SK-N-SH (cell line): ENCODE measurements around the gene VPS51. TPM values are rescaled to one million over a fixed set of nuclear protein-coding genes. Genes with fewer than 3 reads are reported as not detected.

Source experiments
- CTCF ChIA-PET: fragments of 300-600, 350-600 bp; formaldehyde crosslinking; extraction: SDS; loops from one replicate; lab custom pipeline; 2021; lab: Yijun Ruan, JAX
- POLR2A ChIA-PET: fragments of 350-600 bp; sonication (Branson Sonifier 250); formaldehyde crosslinking; extraction: SDS; loops from one replicate; lab custom pipeline; 2020; ENCODE audit warnings: antibody characterized with exemption, inconsistent platforms; lab: Yijun Ruan, JAX
- DNase-seq: peaks from one replicate; pipeline ENCODE4 v3.0.0; 2012
- H2AFZ ChIP-seq: fragments of 200-600 bp; sonication (generic); 2 replicates; pipeline ENCODE4 v1.8.1; 2016; ENCODE audit warnings: antibody characterized with exemption, mild to moderate bottlenecking, low read depth
- H3F3A ChIP-seq: fragments of 200-600 bp; sonication (generic); replicated peaks from 2 replicates; pipeline ENCODE3; 2016; ENCODE audit warnings: antibody characterized with exemption, mild to moderate bottlenecking; ENCODE audit not compliant: insufficient read depth
- H3K27ac ChIP-seq, 2 experiments: fragments of 200-500 bp in 1 of 2; fragments of 200-600 bp in 1 of 2; sonication (Bioruptor generic) in 1 of 2; sonication (generic), shearing (Covaris generic) in 1 of 2; 2 replicates each; pipeline versions ENCODE4 v1.5.1 to v1.6.1; 2014 to 2016; ENCODE audit warnings: low read depth in 2 of 2, inconsistent platforms in 1 of 2, low read length in 1 of 2, mild to moderate bottlenecking in 1 of 2, mixed read lengths in 1 of 2
- H3K27me3 ChIP-seq: fragments of 200-600 bp; sonication (generic), shearing (Covaris generic); 2 replicates; pipeline ENCODE4 v1.6.1; 2016; ENCODE audit warnings: mixed run types; ENCODE audit not compliant: insufficient read depth
- H3K36me3 ChIP-seq, 2 experiments: fragments of 200-500 bp in 1 of 2; fragments of 200-600 bp in 1 of 2; sonication (Bioruptor generic) in 1 of 2; sonication (generic) in 1 of 2; replicated peaks in 1 of 2; 2 replicates each; pipeline versions ENCODE3 to v1.5.1; 2014 to 2016; ENCODE audit warnings: low read length in 1 of 2, mild to moderate bottlenecking in 1 of 2; ENCODE audit not compliant: insufficient read depth in 2 of 2, control insufficient read depth in 1 of 2
- H3K4me1 ChIP-seq, 2 experiments: fragments of 200-500 bp in 1 of 2; fragments of 200-600 bp in 1 of 2; sonication (Bioruptor generic) in 1 of 2; sonication (generic), shearing (Covaris generic) in 1 of 2; 2 replicates each; pipeline versions ENCODE4 v1.5.1 to v1.6.1; 2014 to 2016; ENCODE audit warnings: low read depth in 1 of 2, low read length in 1 of 2, mixed run types in 1 of 2; ENCODE audit not compliant: insufficient read depth in 2 of 2, control insufficient read depth in 1 of 2
- H3K4me2 ChIP-seq: fragments of 200-600 bp; sonication (generic), shearing (Covaris generic); 2 replicates; pipeline ENCODE4 v1.6.1; 2017; ENCODE audit warnings: mixed run types
- H3K4me3 ChIP-seq, 2 experiments: fragments of 200-500 bp in 1 of 2; fragments of 200-600 bp in 1 of 2; sonication (Bioruptor generic) in 1 of 2; sonication (generic), shearing (Covaris generic) in 1 of 2; 2 replicates each; pipeline versions ENCODE4 v1.5.1 to v1.8.1; 2014 to 2016; ENCODE audit warnings: low read depth in 2 of 2, inconsistent platforms in 1 of 2, low read length in 1 of 2, mild to moderate bottlenecking in 1 of 2, mixed read lengths in 1 of 2, moderate library complexity in 1 of 2
- H3K79me2 ChIP-seq: fragments of 200-600 bp; sonication (generic); 2 replicates; pipeline ENCODE4 v1.8.1; 2017; ENCODE audit warnings: mild to moderate bottlenecking; ENCODE audit not compliant: insufficient read depth
- H3K9ac ChIP-seq: fragments of 200-600 bp; sonication (generic); 2 replicates; pipeline ENCODE4 v1.6.1; 2017; ENCODE audit warnings: mixed run types
- H3K9me2 ChIP-seq: fragments of 200-600 bp; sonication (generic); 2 replicates; pipeline ENCODE4 v1.6.1; 2017; ENCODE audit warnings: mixed run types
- H3K9me3 ChIP-seq: fragments of 200-600 bp; sonication (generic); 2 replicates; pipeline ENCODE4 v1.6.1; 2017; ENCODE audit warnings: mixed run types, mild to moderate bottlenecking, moderate library complexity
- H4K20me1 ChIP-seq: fragments of 200-600 bp; sonication (generic); 2 replicates; pipeline ENCODE4 v1.6.1; 2017; ENCODE audit warnings: mild to moderate bottlenecking, mixed run types; ENCODE audit not compliant: insufficient read depth
- ELF1 ChIP-seq: IDR thresholded peaks from 2 replicates; pipeline ENCODE4 v1.4.0; 2012
- EP300 ChIP-seq, 2 experiments: IDR thresholded peaks; 2 replicates each; pipeline versions ENCODE4 v1.4.0 to v1.6.1; 2012; ENCODE audit warnings: borderline replicate concordance in 1 of 2, low read depth in 1 of 2, low read length in 1 of 2
- FOSL2 ChIP-seq: IDR thresholded peaks from 2 replicates; pipeline ENCODE4 v1.4.0; 2012; ENCODE audit warnings: low read depth, mild to moderate bottlenecking, moderate library complexity, borderline replicate concordance
- FOXJ3 ChIP-seq: sonication (generic); formaldehyde crosslinking; IDR thresholded peaks from 2 replicates; pipeline ENCODE4 v1.5.1; 2020; ENCODE audit warnings: mild to moderate bottlenecking, missing genetic modification reagents
- MXI1 ChIP-seq: IDR thresholded peaks from 2 replicates; pipeline ENCODE4 v1.6.1; 2012; ENCODE audit warnings: mild to moderate bottlenecking, low read depth, low read length, improper control_type of control experiment
- POLR2AphosphoS5 ChIP-seq: IDR thresholded peaks from 2 replicates; pipeline ENCODE4 v1.6.1; 2012; ENCODE audit warnings: low read depth, low read length
- RAD21 ChIP-seq: IDR thresholded peaks from 2 replicates; pipeline ENCODE4 v1.6.1; 2012; ENCODE audit warnings: mild to moderate bottlenecking, low read length
- RCOR1 ChIP-seq: fragments of 150-350 bp; IDR thresholded peaks from 2 replicates; pipeline ENCODE4 v1.6.1; 2017; ENCODE audit warnings: antibody characterized with exemption, low read length
- RFX5 ChIP-seq: IDR thresholded peaks from 2 replicates; pipeline ENCODE4 v1.6.1; 2012; ENCODE audit warnings: mild to moderate bottlenecking, improper control_type of control experiment, low read length
- RXRA ChIP-seq: IDR thresholded peaks from 2 replicates; pipeline ENCODE4 v1.4.0; 2012; ENCODE audit warnings: low read depth, mild to moderate bottlenecking, borderline replicate concordance
- SIN3A ChIP-seq: IDR thresholded peaks from 2 replicates; pipeline ENCODE4 v1.6.1; 2012; ENCODE audit warnings: low read depth, mild to moderate bottlenecking, low read length, moderate library complexity, borderline replicate concordance
- SMC3 ChIP-seq: IDR thresholded peaks from 2 replicates; pipeline ENCODE4 v1.6.1; 2012; ENCODE audit warnings: low read depth, low read length, improper control_type of control experiment
- TAF1 ChIP-seq: IDR thresholded peaks from 2 replicates; pipeline ENCODE4 v1.6.1; 2012; ENCODE audit warnings: low read depth, mild to moderate bottlenecking, low read length, moderate library complexity, borderline replicate concordance
- TCF12 ChIP-seq: IDR thresholded peaks from 2 replicates; pipeline ENCODE4 v1.4.0; 2012
- TEAD4 ChIP-seq: IDR thresholded peaks from 2 replicates; pipeline ENCODE4 v1.4.0; 2012; ENCODE audit warnings: mild to moderate bottlenecking, borderline replicate concordance; ENCODE audit not compliant: insufficient read depth
- YY1 ChIP-seq: IDR thresholded peaks from 2 replicates; pipeline ENCODE4 v1.4.0; 2012; ENCODE audit warnings: low read depth, mild to moderate bottlenecking
- WGBS: methylation state at CpG from one replicate; pipeline ENCODE4 v1.1.6; 2017; ENCODE audit warnings: low lambda C conversion rate; 5-methylcytosine and 5-hydroxymethylcytosine counted together
- polyA plus RNA-seq, 3 experiments: library from polyadenylated mRNA; depleted of rRNA; stranded (reverse); fragments of >200 nt; gene quantifications; 2 replicates each; pipeline ENCODE4 v1.2.3, GENCODE V29; 2012
- TF ChIP-seq, protein P1 (sequence below): IDR thresholded peaks from 2 replicates; pipeline ENCODE4 v1.4.0; 2012; ENCODE audit warnings: low read depth
- TF ChIP-seq, protein P2 (sequence below): IDR thresholded peaks from 2 replicates; pipeline ENCODE4 v1.6.1; 2012; ENCODE audit warnings: mild to moderate bottlenecking, low read depth, low read length, moderate library complexity
- TF ChIP-seq, protein P3 (sequence below): IDR thresholded peaks from 2 replicates; pipeline ENCODE4; 2012
- TF ChIP-seq, protein P4 (sequence below): fragments of 150-350 bp; IDR thresholded peaks from 2 replicates; pipeline ENCODE4 v1.6.1; 2016; ENCODE audit warnings: mild to moderate bottlenecking, low read depth, low read length
- TF ChIP-seq, protein P5 (sequence below): IDR thresholded peaks from 2 replicates; pipeline ENCODE4 v1.4.0; 2012; ENCODE audit warnings: low read depth, borderline replicate concordance
- TF ChIP-seq, protein P6 (sequence below): IDR thresholded peaks from 2 replicates; pipeline ENCODE4 v1.4.0; 2012; ENCODE audit warnings: low read depth, borderline replicate concordance

The VPS51 gene
- 59.1 and 59.9 TPM in 2 replicates for polyA plus RNA-seq (2012; rRNA removed)
- 18.5 and 33.0 TPM in 2 replicates for polyA plus RNA-seq (2012; cell fraction: cytosol; rRNA removed)
- polyA plus RNA-seq (2012; cell fraction: nucleus; rRNA removed): 93.7 and 181 TPM in 2 replicates

DNA sequence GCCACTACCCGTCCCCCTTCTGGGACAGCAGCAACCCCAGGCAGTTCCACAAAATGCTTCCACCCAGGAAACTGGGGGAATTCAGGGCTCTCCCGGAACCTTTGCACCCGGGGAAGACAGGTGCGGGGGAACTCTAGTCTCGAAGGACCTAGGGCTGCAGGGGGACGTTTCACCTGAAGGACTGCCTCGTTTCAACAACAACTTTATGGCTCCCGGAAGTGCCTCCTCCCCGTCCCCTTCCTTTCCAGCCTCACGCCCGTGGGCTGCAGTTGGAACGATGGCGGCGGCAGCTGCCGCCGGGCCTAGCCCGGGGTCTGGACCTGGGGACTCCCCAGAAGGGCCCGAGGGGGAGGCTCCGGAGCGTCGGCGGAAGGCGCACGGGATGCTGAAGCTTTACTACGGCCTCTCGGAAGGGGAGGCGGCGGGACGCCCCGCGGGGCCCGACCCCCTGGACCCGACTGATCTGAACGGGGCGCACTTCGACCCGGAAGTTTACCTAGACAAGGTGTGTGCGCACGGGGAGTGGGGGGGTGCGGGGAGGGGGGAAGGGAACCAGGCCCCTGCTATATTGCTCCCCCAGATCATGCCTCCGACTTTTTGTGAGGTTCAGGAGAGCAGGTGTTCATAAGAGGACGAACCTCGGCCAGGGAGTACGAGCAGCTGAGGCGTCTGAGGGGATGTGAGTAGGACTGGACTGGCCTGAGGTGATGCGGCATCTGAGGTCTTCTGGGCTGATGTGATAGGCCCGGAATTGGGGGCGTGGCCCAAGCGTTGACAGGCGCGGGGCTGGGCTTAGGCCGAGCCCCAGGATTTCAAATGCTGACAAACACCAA is at the start of gene VPS51:
VPS51 (plus strand) TSS at position 241 of the 833 bp plus-strand sequence; CDS start at position 278, 37 bp downstream.
- Histone ChIP-seq H3K27me3 (no peaks in the 10 kb centered on the region), H3F3A (peaks cover 20% of the 10 kb centered on the region), H3K27ac (peak within 1 kb of the TSS; percentile 71 to 74; a peak in 3 of 4 replicates), H2AFZ (peak within 1 kb of the TSS; percentile 98; the same call in 1 of the 2 replicates), H3K36me3 (peaks cover 0 to 4% of the 10 kb centered on the region in 2 experiments), H4K20me1 (no peaks in the 10 kb centered on the region), H3K9ac (peak within 1 kb of the TSS; percentile 86), H3K79me2 (peaks cover 45% of the 10 kb centered on the region), H3K4me3 (peak within 1 kb of the TSS; percentile 57 to 77), H3K9me3 (no peaks in the 10 kb centered on the region), H3K4me2 (peak within 1 kb of the TSS; percentile 88), H3K4me1 (peaks cover 0 to 10% of the 10 kb centered on the region in 2 experiments; a peak in 1 of 4 replicates), H3K9me2 (no peaks in the 10 kb centered on the region)
- POLR2A ChIA-PET: interaction anchor here (0.6 to 1.6 kb wide), 5 partner anchors 14 to 64 kb away, joined by 3 to 10 read pairs (median 4); partner anchors contain the start of genes FAU, MRPL49 and ZNHIT2
- CTCF ChIA-PET: interaction anchor here (1.4 to 12.6 kb wide), 4 partner anchors 16 to 84 kb away, joined by 4 to 150 read pairs (median 10); partner anchors contain the start of genes TM7SF2 and ZNHIT2
- WGBS: 2% methylated on average over 16 of the region's 52 CpGs
- peak; percentile 93 for DNase-seq
- TF ChIP-seq RCOR1: peak; percentile 78; the same call in 1 of the 2 replicates
- TF ChIP-seq TAF1: peak; percentile 93
- TF ChIP-seq FOSL2: peak; percentile 14; the same call in 1 of the 2 replicates
- TF ChIP-seq RAD21: no peak
- TF ChIP-seq ELF1: peak; percentile 95
- no peak for TF ChIP-seq SMC3
- TF ChIP-seq EP300 (IDR thresholded peaks at IDR 0.05; ENCODE audit: borderline replicate concordance in 1 of 2, low read depth in 1 of 2, low read length in 1 of 2): peak in 1 of 2 experiments; percentile 39; a peak in 1 of 4 replicates
- TF ChIP-seq, protein P1, sequence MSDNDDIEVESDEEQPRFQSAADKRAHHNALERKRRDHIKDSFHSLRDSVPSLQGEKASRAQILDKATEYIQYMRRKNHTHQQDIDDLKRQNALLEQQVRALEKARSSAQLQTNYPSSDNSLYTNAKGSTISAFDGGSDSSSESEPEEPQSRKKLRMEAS: peak; percentile 84
- TF ChIP-seq SIN3A: peak; percentile 81
- peak; percentile 89 for TF ChIP-seq YY1
- peak; percentile 64; the same call in 1 of the 2 replicates for TF ChIP-seq FOXJ3
- TF ChIP-seq, protein P2, sequence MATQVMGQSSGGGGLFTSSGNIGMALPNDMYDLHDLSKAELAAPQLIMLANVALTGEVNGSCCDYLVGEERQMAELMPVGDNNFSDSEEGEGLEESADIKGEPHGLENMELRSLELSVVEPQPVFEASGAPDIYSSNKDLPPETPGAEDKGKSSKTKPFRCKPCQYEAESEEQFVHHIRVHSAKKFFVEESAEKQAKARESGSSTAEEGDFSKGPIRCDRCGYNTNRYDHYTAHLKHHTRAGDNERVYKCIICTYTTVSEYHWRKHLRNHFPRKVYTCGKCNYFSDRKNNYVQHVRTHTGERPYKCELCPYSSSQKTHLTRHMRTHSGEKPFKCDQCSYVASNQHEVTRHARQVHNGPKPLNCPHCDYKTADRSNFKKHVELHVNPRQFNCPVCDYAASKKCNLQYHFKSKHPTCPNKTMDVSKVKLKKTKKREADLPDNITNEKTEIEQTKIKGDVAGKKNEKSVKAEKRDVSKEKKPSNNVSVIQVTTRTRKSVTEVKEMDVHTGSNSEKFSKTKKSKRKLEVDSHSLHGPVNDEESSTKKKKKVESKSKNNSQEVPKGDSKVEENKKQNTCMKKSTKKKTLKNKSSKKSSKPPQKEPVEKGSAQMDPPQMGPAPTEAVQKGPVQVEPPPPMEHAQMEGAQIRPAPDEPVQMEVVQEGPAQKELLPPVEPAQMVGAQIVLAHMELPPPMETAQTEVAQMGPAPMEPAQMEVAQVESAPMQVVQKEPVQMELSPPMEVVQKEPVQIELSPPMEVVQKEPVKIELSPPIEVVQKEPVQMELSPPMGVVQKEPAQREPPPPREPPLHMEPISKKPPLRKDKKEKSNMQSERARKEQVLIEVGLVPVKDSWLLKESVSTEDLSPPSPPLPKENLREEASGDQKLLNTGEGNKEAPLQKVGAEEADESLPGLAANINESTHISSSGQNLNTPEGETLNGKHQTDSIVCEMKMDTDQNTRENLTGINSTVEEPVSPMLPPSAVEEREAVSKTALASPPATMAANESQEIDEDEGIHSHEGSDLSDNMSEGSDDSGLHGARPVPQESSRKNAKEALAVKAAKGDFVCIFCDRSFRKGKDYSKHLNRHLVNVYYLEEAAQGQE: 0 out of 2 replicates have a peak, but pooled peaks have one; percentile 45
- TF ChIP-seq, protein P3, sequence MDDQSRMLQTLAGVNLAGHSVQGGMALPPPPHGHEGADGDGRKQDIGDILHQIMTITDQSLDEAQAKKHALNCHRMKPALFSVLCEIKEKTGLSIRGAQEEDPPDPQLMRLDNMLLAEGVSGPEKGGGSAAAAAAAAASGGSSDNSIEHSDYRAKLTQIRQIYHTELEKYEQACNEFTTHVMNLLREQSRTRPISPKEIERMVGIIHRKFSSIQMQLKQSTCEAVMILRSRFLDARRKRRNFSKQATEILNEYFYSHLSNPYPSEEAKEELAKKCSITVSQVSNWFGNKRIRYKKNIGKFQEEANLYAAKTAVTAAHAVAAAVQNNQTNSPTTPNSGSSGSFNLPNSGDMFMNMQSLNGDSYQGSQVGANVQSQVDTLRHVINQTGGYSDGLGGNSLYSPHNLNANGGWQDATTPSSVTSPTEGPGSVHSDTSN: peak; percentile 53
- TF ChIP-seq POLR2AphosphoS5: peak; percentile 95
- TF ChIP-seq RXRA: no peak
- TF ChIP-seq, protein P4, sequence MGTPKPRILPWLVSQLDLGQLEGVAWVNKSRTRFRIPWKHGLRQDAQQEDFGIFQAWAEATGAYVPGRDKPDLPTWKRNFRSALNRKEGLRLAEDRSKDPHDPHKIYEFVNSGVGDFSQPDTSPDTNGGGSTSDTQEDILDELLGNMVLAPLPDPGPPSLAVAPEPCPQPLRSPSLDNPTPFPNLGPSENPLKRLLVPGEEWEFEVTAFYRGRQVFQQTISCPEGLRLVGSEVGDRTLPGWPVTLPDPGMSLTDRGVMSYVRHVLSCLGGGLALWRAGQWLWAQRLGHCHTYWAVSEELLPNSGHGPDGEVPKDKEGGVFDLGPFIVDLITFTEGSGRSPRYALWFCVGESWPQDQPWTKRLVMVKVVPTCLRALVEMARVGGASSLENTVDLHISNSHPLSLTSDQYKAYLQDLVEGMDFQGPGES: no peak
- TF ChIP-seq, protein P5, sequence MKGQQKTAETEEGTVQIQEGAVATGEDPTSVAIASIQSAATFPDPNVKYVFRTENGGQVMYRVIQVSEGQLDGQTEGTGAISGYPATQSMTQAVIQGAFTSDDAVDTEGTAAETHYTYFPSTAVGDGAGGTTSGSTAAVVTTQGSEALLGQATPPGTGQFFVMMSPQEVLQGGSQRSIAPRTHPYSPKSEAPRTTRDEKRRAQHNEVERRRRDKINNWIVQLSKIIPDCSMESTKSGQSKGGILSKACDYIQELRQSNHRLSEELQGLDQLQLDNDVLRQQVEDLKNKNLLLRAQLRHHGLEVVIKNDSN: peak; percentile 52; the same call in 1 of the 2 replicates
- TF ChIP-seq MXI1: peak; percentile 84
- TF ChIP-seq, protein P6, sequence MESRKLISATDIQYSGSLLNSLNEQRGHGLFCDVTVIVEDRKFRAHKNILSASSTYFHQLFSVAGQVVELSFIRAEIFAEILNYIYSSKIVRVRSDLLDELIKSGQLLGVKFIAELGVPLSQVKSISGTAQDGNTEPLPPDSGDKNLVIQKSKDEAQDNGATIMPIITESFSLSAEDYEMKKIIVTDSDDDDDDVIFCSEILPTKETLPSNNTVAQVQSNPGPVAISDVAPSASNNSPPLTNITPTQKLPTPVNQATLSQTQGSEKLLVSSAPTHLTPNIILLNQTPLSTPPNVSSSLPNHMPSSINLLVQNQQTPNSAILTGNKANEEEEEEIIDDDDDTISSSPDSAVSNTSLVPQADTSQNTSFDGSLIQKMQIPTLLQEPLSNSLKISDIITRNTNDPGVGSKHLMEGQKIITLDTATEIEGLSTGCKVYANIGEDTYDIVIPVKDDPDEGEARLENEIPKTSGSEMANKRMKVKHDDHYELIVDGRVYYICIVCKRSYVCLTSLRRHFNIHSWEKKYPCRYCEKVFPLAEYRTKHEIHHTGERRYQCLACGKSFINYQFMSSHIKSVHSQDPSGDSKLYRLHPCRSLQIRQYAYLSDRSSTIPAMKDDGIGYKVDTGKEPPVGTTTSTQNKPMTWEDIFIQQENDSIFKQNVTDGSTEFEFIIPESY: 0 out of 2 replicates have a peak, but pooled peaks have one; percentile 51
- TF ChIP-seq TEAD4: no peak
- TF ChIP-seq RFX5: no peak
- TF ChIP-seq TCF12: peak; percentile 26; the same call in 1 of the 2 replicates
